ENCODE results near the gene CENPF. TPM values are rescaled to one million over a fixed set of nuclear protein-coding genes. Genes with fewer than 3 reads are reported as not detected.

The CENPF gene
- total RNA-seq, 3 donors from 2014 or later (not counting 1 experiment from before 2014, with no cell fraction given), result 3.8 to 6.6 (median 4.0) TPM

DNA sequence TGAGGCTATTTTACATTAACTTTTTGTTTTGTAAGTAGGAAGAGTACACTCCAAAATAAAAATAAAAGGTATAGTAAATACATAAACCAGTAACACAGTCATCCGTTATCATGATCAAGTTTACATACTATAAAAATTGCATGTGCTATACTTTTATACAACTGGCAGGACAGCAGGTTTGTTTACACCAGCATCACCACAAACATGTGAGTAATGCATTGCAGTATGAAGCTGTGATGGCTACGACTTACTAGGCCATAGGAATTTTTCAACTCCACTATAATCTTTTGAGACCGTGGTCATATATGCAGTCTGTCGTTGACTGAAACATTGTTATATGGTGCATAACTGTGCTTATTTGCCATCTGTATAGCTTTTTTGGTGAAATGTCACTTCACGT is 106.2 kb downstream of the CENPF start:
- no peaks in the 10 kb centered on the region for H3K4me1 Mint-ChIP-seq
- H3K4me3 Mint-ChIP-seq, result no peak overlapping the region
- DNase-seq (no peak), ATAC-seq (no peak)
- no peak for TF ChIP-seq CTCF (IDR thresholded peaks at IDR 0.05)
- peaks cover 4% of the 10 kb centered on the region for H3K36me3 Mint-ChIP-seq
- intact Hi-C loops (cut with micrococcal nuclease), result no loop called here
- peaks cover 4 to 13% of the 10 kb centered on the region in 2 donors for H3K9me3 Mint-ChIP-seq
- 74% methylated on average over 3 of the region's 5 CpGs for WGBS (ENCODE audit: insufficient coverage)
- H3K27ac ChIP-seq (ENCODE audit: low read length), result no peak overlapping the region
- H3K27me3 Mint-ChIP-seq (ENCODE audit: low read depth in 2 of 2), result no peaks in the 10 kb centered on the region
- H3K9me3 ChIP-seq (ENCODE audit: control insufficient read depth, insufficient read depth, low read length), result no peaks in the 10 kb centered on the region
- no peak overlapping the region for H3K4me3 ChIP-seq (ENCODE audit: low read length)
- no peaks in the 10 kb centered on the region for H3K27me3 ChIP-seq (ENCODE audit: control insufficient read depth, insufficient read depth, low read length)
- H3K36me3 ChIP-seq (ENCODE audit: control insufficient read depth, insufficient read depth, low read length), result no peaks in the 10 kb centered on the region
- no peaks in the 10 kb centered on the region for H3K4me1 ChIP-seq (ENCODE audit: control insufficient read depth, insufficient read depth, low read length)
- no peak overlapping the region for H3K27ac Mint-ChIP-seq

- ATAC-seq (no peak), DNase-seq (no peak)
- Histone ChIP-seq H3K4me1 (ENCODE audit: control insufficient read depth, insufficient read depth, low read length) (no peaks in the 10 kb centered on the region), H3K27ac (ENCODE audit: low read length) (no peak overlapping the region), H3K27me3 (ENCODE audit: control insufficient read depth, insufficient read depth, low read length) (no peaks in the 10 kb centered on the region), H3K4me3 (ENCODE audit: low read length) (no peak overlapping the region), H3K9me3 (ENCODE audit: control insufficient read depth, insufficient read depth, low read length) (peaks cover 5% of the 10 kb centered on the region), H3K36me3 (ENCODE audit: control insufficient read depth, insufficient read depth, low read length) (no peaks in the 10 kb centered on the region)
- Mint-ChIP-seq H3K9me3 (peaks cover 7 to 14% of the 10 kb centered on the region in 2 donors), H3K27ac (no peak overlapping the region), H3K27me3 (ENCODE audit: low read depth in 2 of 2) (peaks cover 0 to 2% of the 10 kb centered on the region in 2 donors), H3K4me1 (no peaks in the 10 kb centered on the region), H3K4me3 (no peak overlapping the region), H3K36me3 (peaks cover 6% of the 10 kb centered on the region)
- 79% methylated on average over 2 of the region's 2 CpGs for WGBS (ENCODE audit: insufficient coverage)
- intact Hi-C loops (cut with micrococcal nuclease), result no loop called here
- TF ChIP-seq CTCF (IDR thresholded peaks at IDR 0.05), result no peak
These were observed 109.7 kb downstream of the CENPF start for GRCh38 chr1:214712737-214713136.

Other genes with a start within 250 kb of the CENPF start
- gene PTPN14, start 51.6 kb upstream of the CENPF start, total RNA-seq, result under 1 TPM in 1 of 3 donors, not detected in 2; 0.02 TPM

All from natural killer cell (primary cell).